Stimulated activated CD8-positive, alpha-beta memory T cell treated with anti-CD3 and anti-CD28 coated beads, Interleukin-7, amount 100 ng/mL, for 4 hours (primary cell): ENCODE measurements around the gene TP63.

Source experiments
- DNase-seq, 2 donors: peaks; one replicate each; pipeline ENCODE4 v3.0.0-alpha.2; 2020; ENCODE audit warnings: low read depth in 2 of 2

TP63 gene

DNA sequence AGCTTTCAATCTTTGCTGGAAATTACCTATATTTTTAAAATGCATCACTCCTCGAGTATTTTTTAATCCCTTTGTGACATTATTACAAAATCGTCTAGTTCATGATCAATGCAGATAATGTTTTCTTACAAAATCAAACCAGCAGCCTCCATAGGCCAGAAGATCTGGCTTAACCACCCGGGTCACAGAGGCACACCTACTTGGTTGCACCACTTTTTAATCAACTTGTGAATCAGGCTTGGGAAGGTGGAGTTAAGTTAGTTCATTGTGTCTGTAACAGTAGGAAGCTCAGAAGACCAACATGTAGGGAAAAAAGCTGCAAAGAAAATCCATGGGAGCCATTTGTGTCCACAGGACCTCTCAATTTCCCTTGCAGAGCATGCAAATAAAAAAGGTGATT is 148.0 kb downstream of the TP63 start:
- no peak for DNase-seq

DNA sequence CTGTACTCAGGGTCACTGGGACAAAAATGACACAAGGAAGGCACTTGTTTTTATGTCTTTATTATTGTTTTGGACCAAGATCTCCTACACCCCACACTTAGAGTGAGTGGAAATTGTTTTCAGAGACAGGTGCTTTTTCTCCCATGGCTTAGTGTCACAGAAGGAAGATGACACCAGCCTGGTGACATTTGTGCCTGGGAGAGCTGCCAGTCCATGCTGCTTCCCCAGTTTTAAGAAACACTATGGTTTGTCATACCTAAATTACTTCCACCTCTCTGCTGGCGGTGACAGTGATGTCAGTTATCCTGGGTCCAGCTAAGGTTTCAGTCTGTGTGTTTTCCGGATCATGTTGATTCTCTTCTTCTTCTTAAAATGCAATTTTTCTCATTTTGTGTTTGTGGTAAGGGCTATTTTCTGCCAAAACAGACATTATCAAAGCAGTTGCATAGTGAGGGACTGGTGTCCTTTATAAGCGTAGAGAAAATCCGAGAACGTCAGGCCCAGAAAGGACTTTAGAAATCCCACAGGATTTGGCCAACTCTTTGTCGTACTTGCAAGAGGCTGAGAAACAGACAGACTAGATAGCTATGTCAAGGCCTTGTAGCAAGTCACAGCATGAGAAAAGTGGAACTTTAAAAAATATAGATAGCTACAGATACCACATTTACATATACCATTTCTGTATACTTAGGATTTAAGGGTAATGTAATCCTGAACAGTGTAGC is 149.5 kb downstream of the TP63 start:
- DNase-seq = no peak

DNA sequence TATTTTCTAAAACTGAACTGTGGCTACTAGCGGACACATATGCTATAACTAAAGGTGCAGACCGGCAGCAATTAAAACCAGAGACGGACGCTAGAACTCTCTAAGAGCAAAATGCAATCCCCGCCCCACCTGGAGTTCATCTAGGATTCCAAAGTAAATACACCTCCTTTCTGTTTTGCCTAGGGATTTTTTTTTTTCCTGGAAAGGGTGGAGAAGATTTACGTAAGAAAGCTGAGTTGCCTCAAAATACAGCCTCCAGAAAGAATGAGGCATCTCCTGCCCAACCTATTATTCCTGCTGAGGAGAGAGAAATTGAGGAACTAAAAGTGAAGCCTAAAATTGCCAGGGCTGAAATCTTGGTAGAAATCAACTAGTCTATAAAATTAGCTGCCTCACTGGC is 150.2 kb downstream of the TP63 start:
- DNase-seq = no peak

DNA sequence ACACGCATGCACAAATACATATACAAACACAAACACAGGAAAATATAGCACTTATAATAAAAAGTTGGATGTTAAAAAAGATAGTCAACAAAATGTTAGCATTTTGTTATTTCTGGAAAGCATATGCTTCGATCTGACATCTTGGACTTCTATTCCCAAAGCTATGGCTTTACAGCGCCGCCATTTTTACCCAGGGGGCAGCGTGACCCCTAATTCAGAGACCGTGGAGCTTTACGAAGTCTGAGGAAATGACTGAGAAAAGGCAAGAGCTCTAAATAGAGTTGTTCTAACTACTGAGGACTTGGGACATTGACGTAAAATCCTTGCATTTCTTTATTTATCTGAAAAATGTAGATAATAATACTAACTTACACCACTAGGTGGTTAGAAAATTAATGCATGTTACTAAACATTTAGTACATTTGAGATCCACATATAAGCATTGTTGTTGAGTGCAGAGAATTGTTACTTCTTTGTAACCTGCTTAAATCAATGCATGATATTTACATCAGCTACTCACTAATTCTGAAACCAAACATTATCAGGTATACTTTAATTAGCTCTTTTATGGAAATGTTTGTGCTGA is 155.4 kb downstream of the TP63 start:
- no peak for DNase-seq

DNA sequence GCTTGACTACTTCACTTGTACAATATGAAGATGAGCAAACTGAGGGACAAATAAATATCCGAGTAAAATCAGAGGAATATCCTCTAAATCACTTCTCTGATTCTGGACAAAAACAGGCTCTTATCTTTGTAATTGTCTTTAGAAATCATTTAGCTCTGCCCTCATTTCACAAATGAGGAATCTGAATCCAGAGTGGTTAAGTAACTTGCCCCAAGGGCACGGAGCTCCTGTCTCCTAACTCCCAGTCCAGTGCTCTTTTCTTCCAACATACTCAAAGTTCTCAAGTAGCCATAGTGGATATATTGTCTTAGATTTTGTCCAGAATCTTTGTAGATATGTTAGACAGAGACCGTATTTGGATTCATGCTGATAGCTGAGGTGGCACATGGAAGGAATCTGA is 156.0 kb downstream of the TP63 start:
- no peak for DNase-seq

DNA sequence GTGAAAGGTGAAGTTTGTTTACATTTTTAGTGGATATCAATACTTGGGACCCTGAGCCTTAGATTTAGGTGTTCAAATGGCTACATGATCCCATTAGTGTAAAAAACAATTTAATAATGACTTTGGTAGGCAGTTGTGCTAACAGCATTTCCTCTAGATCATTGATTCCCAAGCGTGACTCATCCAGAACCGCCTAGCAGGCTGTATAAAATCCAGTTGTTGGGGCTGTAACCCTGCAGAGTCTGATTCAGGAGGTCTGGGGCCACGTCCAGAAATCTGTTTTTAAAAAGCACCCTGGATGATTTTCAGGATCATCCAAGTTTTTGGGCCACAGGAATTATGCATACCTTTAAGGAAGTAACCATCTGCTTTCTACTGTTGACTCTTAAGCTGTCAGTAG is 156.4 kb downstream of the TP63 start:
- no peak for DNase-seq

DNA sequence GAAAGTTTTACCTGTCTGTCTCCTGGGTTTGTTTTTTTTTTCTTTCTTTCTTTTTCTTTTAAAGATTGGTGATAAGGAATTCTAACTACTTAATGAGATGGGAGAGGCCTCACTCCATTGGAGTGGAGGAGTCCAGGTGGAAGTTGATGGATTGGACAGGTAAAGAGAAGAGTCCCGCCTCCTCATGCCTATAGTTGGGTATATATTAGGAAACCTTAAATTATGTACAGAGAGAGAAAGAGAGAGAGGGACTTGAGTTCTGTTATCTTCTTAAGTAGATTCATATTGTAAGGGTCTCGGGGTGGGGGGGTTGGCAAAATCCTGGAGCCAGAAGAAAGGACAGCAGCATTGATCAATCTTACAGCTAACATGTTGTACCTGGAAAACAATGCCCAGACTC is 158.2 kb downstream of the TP63 start:
- no peak for DNase-seq

DNA sequence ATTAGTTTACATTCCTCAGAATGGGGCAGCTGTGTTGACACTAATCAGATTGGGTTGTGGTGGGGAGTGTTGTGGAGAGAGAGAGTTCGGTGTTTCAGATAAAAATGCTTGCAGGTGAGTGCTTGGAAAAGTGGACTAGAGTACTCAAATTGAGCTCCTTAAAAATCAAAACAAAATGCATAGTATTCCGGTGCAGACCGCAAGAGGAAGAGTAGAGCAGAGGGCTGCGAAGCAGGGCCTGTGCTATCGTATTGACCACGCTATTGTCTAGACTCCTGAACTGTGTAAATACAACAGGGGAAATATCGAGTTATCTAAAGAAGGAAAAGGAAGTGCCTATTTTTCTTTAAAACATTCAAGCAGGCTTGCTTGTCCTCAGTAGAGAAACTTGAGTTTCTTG is 159.5 kb downstream of the TP63 start:
- no peak for DNase-seq

DNA sequence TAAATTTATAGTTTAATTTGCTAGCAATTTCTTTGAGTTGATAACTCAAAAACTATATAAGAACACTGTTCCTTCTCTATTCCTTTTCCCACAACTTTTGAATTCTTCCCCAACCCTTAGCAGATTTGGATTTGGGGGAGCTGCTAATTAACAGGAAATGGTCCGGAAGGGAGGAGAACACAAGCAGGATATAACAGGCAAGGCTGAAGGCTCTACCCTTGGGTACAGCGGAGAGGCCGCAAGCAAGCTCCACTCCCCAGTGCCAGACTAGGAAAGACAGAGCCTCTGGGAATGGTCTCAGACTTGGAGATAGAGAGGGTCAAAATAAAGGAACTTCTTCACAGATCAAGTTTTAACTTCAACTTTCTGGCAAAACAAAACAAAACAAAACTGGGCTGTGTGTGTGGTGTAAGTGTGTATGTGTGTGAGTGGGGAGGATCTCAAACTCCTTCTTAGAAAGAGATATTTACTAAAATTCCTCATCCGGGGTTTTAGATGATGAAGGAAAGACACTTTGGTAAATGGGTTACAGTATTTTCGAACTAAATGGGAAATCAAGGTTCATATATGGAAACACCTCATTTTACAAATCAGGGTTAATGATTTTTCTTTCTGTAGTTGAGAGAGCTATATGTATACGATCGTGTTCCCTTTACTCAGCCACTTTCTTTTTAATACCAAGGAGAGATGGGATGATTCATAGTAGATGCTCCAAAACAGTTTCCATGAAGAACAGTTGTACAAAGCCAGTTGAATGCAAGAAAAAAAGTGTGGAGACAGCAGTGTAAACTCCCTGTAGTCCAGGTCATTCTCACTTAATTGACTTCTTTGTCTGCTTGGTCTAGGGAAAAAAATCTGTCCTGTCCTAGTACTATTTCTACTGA is 161.1 kb downstream of the TP63 start:
- no peak for DNase-seq

DNA sequence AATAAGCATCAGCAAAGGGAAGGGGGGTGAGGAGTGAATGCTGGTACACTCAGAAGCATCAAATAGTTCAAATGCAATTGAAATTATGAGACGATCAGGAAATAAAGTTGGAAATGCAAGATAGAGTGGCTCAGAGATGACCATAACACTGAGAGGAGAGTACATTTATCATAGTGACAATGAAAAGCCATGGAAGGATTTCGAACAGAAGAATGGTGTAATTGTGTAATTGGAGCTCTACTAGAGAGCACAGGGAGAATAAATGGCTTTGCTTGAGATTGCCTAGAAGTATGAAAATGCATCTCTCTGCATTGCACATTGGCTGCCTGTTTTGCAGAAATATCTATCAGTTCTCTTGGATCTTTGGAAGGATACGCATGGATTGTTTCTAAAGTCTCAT is 163.3 kb downstream of the TP63 start:
- DNase-seq = no peak

DNA sequence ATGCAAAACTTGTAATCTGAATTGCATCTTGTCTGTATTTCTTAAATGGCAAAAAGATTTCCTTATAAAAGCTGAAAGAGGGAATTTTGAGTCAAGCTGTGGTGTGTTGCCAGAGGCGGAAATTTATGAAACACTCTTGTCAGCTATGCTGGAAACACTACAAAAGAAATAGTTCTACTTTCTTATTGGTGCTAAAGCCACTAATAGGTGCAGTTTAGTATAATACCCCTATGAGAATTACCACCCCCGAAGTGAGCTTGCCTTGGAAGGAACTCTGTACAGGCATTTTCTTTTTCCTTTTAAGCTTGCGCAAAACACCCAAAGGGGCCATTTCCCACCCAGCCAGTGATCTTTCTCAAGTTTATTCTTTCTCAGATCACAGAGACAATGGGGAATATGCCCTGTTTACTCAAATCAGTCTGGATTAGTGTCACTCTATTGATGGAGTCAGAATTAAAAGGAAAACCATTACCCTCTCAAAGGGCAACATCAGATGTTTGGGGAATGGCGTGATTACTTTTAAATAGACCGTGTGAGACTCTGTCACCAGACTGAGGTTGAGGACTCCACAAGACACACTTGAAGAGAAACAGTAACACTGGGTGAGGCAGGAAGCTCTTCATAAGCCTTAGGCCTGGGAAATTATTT is 166.0 kb downstream of the TP63 start:
- no peak for DNase-seq

DNA sequence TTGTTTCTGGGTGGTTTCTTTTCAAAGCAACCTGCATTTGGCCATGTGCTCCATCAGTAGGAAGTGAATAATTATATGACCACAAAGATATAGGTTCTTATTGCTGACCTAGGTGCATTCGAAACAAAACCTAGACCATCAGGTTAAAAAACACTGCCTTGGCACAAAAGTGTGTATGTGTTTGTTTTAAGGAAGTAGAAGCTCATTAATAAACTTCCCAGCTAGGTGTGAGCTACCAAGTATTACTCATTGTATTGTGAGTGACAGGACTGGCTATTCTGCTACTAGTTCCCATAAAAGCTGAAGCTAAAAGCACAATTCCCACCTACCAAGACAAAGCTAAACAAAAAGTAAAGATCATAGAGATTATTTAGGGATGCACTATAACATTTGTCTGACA is 168.2 kb downstream of the TP63 start:
- no peak for DNase-seq

DNA sequence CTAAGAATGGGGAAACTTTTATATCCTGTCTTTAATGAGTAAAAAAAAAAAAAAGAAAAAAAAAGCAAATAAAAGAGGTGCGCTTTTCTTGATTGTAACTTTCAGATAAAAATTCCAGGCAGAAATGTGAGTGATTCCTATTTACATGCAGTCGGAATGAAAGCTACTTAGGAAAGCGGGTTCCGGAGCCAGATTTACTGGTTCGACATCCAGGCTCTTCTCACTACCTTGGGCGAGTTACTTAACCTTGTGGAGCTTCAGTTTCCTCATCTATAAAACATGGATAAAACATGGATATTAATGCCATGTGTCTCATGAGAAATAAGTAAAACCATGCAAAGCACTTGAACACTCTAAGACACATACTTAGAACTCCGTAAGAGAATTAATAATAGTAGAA is 169.2 kb downstream of the TP63 start:
- DNase-seq = no peak

DNA sequence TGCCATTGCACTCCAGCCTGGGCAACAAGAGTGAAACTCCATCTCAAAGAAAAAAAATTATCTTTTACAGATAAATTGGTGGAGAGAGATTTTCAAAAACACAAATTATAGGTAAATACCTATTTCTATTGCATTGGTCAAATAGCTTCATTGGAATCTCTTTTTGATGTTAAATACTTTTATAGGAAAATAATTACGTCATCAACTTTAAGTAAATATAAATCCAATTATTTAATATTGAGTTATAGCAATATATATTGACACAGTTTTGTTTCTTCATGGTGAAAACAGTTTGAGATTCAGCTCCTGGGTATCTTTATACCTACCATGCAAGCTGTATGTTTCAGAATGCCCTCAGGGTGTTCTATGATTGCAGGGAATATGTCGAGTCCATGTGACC is 172.1 kb downstream of the TP63 start:
- DNase-seq = no peak

DNA sequence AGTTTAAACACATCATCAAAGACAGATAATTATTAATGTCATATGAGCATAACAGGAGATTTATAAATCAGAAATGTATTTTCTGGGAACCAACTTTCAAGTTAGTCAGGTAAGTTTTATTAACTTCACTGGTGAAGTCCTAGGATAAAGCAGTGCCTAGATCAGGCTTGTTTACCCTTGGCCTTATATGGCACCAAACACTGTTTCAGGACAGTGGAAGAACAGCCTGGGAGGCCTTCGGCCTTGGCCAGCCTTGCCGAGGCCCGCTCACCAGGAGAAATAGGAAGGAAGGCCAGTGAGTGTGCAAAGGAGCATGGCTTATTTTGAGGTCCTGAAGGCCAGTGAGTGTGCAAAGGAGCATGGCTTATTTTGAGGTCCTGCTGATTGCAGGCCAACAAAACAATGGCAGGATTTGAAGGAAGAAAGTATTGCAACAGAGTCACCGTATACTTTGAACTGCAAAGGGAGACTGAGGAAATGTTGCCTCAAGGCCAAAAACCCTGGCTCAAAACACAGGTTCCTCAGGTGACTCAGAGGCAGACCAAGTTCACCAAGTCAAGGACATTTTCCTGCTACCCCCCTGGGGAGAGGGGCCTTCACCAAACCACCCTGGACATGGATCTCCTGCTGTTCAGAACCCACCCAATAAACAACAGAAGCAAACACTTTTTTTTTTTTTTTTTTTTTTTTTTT is 174.3 kb downstream of the TP63 start:
- DNase-seq = no peak

DNA sequence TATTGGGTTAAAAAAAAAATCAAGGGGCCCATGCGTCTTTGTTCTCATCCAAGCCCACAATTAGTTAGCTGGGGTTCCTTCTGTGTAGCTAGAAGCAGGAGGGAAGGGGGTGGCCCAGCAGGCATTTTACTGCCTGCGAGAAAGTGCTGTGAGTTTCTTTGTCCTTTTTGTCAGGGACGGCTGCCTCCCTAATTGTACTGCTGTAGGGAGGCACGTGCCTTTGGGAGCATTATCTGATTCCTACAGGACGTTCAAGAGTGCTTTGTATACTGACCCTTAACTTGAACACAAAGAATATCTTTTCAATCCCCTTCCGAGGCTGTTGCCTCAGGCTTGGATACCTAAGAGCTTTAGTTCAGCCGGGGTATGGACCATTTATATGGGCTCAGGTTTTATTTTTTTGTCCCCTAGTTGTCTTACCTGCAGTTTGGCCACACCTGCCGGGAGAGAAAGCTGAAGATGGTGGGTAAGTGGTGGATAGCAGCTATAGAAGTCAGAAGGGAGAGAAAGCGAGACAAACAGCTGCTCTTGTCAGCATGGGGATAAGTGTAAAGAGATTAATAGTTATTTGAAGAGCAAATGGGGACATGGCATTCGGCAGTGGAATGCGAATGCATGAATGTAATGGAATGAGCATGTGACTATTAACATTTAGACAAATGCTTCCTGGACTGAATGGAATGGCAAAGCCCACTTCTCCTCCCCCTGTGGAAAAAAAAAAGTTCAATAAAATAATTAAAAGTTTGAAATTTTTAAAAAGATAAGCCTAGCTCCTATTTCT is 175.2 kb downstream of the TP63 start:
- no peak for DNase-seq

DNA sequence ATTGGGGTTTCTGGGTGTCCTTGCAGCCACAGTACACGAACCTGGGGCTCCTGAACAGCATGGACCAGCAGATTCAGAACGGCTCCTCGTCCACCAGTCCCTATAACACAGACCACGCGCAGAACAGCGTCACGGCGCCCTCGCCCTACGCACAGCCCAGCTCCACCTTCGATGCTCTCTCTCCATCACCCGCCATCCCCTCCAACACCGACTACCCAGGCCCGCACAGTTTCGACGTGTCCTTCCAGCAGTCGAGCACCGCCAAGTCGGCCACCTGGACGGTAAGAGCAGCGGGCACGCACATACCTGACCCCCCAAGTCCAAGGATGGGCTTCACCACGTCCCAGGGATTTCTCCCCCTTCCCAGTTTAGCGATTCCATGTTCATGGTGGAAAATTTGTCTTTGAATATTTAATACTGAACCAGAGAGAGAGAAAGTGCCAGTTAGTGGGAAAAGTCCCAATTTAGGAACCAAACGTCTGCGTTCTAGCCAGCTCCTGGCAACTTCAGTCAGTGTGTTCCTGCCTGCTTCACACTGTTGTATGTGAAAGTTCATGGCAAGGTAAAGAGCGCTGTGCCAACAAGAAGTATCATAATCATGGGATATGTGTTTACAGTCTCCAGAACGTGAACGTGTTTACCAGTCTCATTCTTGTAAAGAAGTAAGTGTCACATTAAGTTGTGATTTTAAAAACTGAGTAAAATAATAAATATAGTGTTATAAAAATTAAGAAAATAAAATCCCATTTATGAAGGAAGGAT is 177.2 kb downstream of the TP63 start:
- no peak for DNase-seq

DNA sequence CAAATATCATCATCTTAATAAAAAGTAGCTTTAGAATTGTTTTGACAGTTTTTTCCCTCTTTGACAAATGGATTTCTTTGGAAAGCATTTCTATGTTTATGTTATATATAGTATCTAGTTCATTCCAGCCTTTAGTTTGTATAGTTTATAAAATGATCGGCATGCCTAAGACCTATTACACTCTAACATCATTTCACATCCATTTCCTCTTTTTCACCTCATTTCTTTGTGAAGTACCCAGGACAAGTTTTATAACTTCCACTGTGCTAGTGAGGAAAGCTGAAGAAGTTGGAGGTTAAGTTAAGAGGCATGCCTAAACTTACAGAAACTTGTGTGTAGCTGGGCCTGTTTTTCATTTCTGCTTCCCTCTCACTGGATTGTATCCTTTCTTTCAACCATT is 178.4 kb downstream of the TP63 start:
- DNase-seq = no peak

DNA sequence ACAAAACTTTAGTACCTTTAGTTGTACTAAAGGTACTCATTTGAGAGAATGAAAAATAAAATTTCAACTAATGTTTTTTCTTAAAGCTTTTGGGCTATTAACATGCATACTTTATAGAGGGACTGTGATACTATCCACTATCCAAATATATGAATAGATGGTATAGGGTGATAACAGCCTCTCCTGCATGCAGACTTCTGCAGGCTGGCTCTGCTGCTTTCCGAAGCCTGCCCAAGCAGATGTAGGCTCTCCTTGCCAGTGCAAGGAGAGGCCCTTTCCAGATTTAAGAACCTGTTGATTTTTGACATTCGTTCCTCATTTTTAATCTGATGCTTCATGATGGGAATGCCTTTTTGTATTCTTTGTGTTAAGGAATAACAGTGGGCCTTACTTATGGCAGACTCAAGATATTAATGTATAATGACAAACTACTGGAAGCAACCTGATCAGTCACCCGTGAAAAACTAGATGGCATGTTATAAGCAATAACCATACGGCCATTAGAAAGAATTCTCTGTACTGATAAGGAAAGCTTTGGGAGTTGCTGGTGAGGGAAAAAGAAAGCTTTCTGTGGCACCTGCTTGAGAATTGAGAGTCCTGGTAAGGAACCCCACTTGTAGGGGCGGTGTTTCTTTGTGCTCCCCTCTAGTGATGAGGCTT is 181.7 kb downstream of the TP63 start:
- DNase-seq = no peak
